PFSK-1 (cell line): ENCODE measurements around the gene PTGIS.

ENCODE experiments used
- FOXP2 ChIP-seq: optimal IDR thresholded peaks from 2 replicates; pipeline ENCODE3; 2011; ENCODE audit warnings: borderline replicate concordance, control low read depth, inconsistent platforms; ENCODE audit not compliant: insufficient read depth; ENCODE audit errors: extremely low read length, extremely low read depth
- POLR2AphosphoS5 ChIP-seq: IDR thresholded peaks from 2 replicates; pipeline ENCODE4 v1.6.1; 2012; ENCODE audit warnings: low read depth, mild to moderate bottlenecking, control low read depth, low read length, moderate library complexity
- REST ChIP-seq, 2 experiments: IDR thresholded peaks; 2 replicates each; pipeline versions ENCODE4 v1.6.1 to v1.8.0; 2011 to 2012; ENCODE audit warnings: low read depth in 2 of 2, low read length in 2 of 2, control low read depth in 1 of 2, inconsistent platforms in 1 of 2, mild to moderate bottlenecking in 1 of 2, moderate library complexity in 1 of 2; ENCODE audit not compliant: insufficient read depth in 1 of 2
- SIN3A ChIP-seq: IDR thresholded peaks from 2 replicates; pipeline ENCODE4 v1.6.1; 2012; ENCODE audit warnings: mild to moderate bottlenecking, low read length, moderate library complexity, borderline replicate concordance; ENCODE audit not compliant: insufficient read depth
- TAF1 ChIP-seq: IDR thresholded peaks from 2 replicates; pipeline ENCODE4 v1.6.1; 2012; ENCODE audit warnings: low read length, control low read depth, borderline replicate concordance; ENCODE audit not compliant: insufficient read depth

The PTGIS gene

GRCh38 chr20:49561806-49562205 is 6.1 kb downstream of the PTGIS start:
- TF ChIP-seq FOXP2 (no peak), REST (IDR thresholded peaks at IDR 0.05; ENCODE audit: insufficient read depth in 1 of 2, low read depth in 2 of 2, low read length in 2 of 2) (no peak), SIN3A (no peak), POLR2AphosphoS5 (no peak), TAF1 (no peak)

GRCh38 chr20:49561256-49561655 is 6.7 kb downstream of the PTGIS start:
- TF ChIP-seq TAF1 (no peak), REST (IDR thresholded peaks at IDR 0.05; ENCODE audit: insufficient read depth in 1 of 2, low read depth in 2 of 2, low read length in 2 of 2) (no peak), POLR2AphosphoS5 (no peak), SIN3A (no peak), FOXP2 (no peak)

- TF ChIP-seq POLR2AphosphoS5, result no peak
- TF ChIP-seq FOXP2, result no peak
- TF ChIP-seq TAF1, result no peak
- TF ChIP-seq SIN3A, result no peak
- no peak for TF ChIP-seq REST (IDR thresholded peaks at IDR 0.05; ENCODE audit: insufficient read depth in 1 of 2, low read depth in 2 of 2, low read length in 2 of 2)
Measured at GRCh38 chr20:49560646-49561045, 7.3 kb downstream of the PTGIS start.

- no peak for TF ChIP-seq FOXP2
- TF ChIP-seq REST (IDR thresholded peaks at IDR 0.05; ENCODE audit: insufficient read depth in 1 of 2, low read depth in 2 of 2, low read length in 2 of 2), result no peak
- TF ChIP-seq POLR2AphosphoS5, result no peak
- TF ChIP-seq SIN3A, result no peak
- TF ChIP-seq TAF1, result no peak
Measured at GRCh38 chr20:49560186-49560585, 7.8 kb downstream of the PTGIS start.
